CD4-positive, alpha-beta T cell (primary cell): ENCODE results near the gene TEAD2. TPM values are rescaled to one million over a fixed set of nuclear protein-coding genes. Genes with fewer than 3 reads are reported as not detected.

Experiments used
- ATAC-seq: fragments of 200-7000 bp; cut with Tn5 transposase; one replicate; pipeline ENCODE4 v1.10.0; 2022; ENCODE audit warnings: mild to moderate bottlenecking; ENCODE audit not compliant: poor library complexity
- CTCF ChIA-PET: fragments of 350-600 bp; sonication (Branson Sonifier 250); formaldehyde crosslinking; loops from one replicate; lab custom pipeline; 2021; ENCODE audit warnings: antibody characterized with exemption, inconsistent platforms; lab: Charles Lee
- POLR2A ChIA-PET: fragments of 350-600 bp; sonication (Branson Sonifier 250); formaldehyde crosslinking; loops from one replicate; lab custom pipeline; 2021; ENCODE audit warnings: antibody characterized with exemption, inconsistent platforms; lab: Charles Lee
- DNase-seq, 14 experiments: peaks; one replicate each; pipeline ENCODE4 v3.0.0-alpha.2; 2013 to 2020; ENCODE audit warnings: mixed read lengths in 2 of 14
- H3K27ac ChIP-seq, 2 donors: one replicate each; pipeline versions ENCODE4 v1.5.1 to v1.7.0; 2013; ENCODE audit warnings: low read length in 2 of 2, low read depth in 1 of 2, mild to moderate bottlenecking in 1 of 2
- H3K27me3 ChIP-seq, 2 experiments: 1 replicate in 1 of 2; 2 replicates in 1 of 2; pipeline versions ENCODE4 v1.6.1 to v1.7.0; 2013; ENCODE audit warnings: low read length in 2 of 2, control low read depth in 1 of 2, mild to moderate bottlenecking in 1 of 2, moderate library complexity in 1 of 2; ENCODE audit not compliant: insufficient read depth in 2 of 2, control insufficient read depth in 1 of 2
- H3K36me3 ChIP-seq: one replicate; pipeline ENCODE4 v1.6.1; 2013; ENCODE audit warnings: low read length, control low read depth; ENCODE audit not compliant: insufficient read depth
- H3K4me1 ChIP-seq: one replicate; pipeline ENCODE4 v1.6.1; 2013; ENCODE audit warnings: low read length, control low read depth; ENCODE audit not compliant: insufficient read depth
- H3K4me3 ChIP-seq: one replicate; pipeline ENCODE4 v1.5.1; 2013; ENCODE audit warnings: mild to moderate bottlenecking, low read length, moderate library complexity
- H3K9me3 ChIP-seq, 2 experiments: 1 replicate in 1 of 2; 2 replicates in 1 of 2; pipeline versions ENCODE4 v1.6.1 to v1.7.0; 2013; ENCODE audit warnings: low read length in 2 of 2, mild to moderate bottlenecking in 2 of 2, control low read depth in 1 of 2, moderate library complexity in 1 of 2; ENCODE audit not compliant: control insufficient read depth in 1 of 2, insufficient read depth in 1 of 2
- H3K27ac Mint-ChIP-seq: one replicate; pipeline ENCODE4 v1.8.0; 2020; ENCODE audit warnings: mixed read lengths
- H3K27me3 Mint-ChIP-seq: one replicate; pipeline ENCODE4 v1.8.0; 2021; ENCODE audit warnings: mixed read lengths
- H3K36me3 Mint-ChIP-seq: one replicate; pipeline ENCODE4 v1.8.0; 2021; ENCODE audit warnings: low read depth, mixed read lengths
- H3K4me1 Mint-ChIP-seq: one replicate; pipeline ENCODE4 v1.8.0; 2021; ENCODE audit warnings: low read depth, mixed read lengths
- H3K4me3 Mint-ChIP-seq: one replicate; pipeline ENCODE4 v1.8.0; 2020; ENCODE audit warnings: mild to moderate bottlenecking, mixed read lengths
- H3K9me3 Mint-ChIP-seq: one replicate; pipeline ENCODE4 v1.8.0; 2020; ENCODE audit warnings: mixed read lengths
- CTCF ChIP-seq: fragments of 200-600 bp; IDR thresholded peaks from one replicate; pipeline ENCODE4 v1.8.0; 2022; ENCODE audit warnings: antibody characterized with exemption, mild to moderate bottlenecking
- intact Hi-C, 2 experiments: fragments of 100-400 bp; cut with DNase I in 1 of 2; cut with micrococcal nuclease in 1 of 2; formaldehyde crosslinking; loops; one replicate each; pipeline versions ENCODE4 v1.15.1 to v1.9.0; 2023 to 2025; cut with DNase I, micrococcal nuclease
- total RNA-seq, 174 experiments: library from RNA in 2 of 174; stranded (reverse) in 2 of 174; gene quantifications; one replicate each; pipeline ENCODE4 v1.2.3 and lab custom pipeline; 2021 to 2026

The TEAD2 gene
- total RNA-seq, 2 experiments from 2014 or later = not detected

DNA sequence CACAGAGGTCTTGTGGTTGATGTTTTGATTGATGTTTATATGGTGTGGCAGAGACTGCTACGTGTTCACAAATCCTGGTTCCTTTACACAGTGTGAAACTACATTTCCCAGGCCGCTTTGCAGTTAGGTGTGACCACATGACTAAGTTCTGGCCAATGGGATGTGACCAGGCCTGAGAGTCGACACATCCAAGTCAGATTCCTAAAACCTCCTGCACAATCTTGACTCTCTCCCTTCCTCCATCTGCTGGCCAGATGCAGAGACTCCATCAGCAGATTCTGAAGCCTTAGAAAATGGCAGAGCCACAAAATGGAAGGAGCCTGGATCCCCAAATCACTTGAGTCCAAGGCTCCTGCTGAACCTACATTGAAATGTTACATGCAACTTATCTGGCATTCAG lies 14.4 kb downstream of the TEAD2 start:
- H3K36me3 ChIP-seq = no peaks in the 10 kb centered on the region
- no peaks in the 10 kb centered on the region for H3K36me3 Mint-ChIP-seq
- TF ChIP-seq CTCF = no peak
- H3K4me1 Mint-ChIP-seq = no peaks in the 10 kb centered on the region
- peaks cover 2% of the 10 kb centered on the region for H3K4me1 ChIP-seq
- no peak overlapping the region for H3K4me3 Mint-ChIP-seq
- peak in 2 of 14 experiments; percentile 37 to 49 for DNase-seq
- intact Hi-C loops = no loop called here
- ChIA-PET CTCF (no interaction called here), POLR2A (no interaction called here)
- no peak overlapping the region for H3K27ac Mint-ChIP-seq
- H3K4me3 ChIP-seq = no peak overlapping the region
- H3K9me3 Mint-ChIP-seq = no peaks in the 10 kb centered on the region
- no peaks in the 10 kb centered on the region for H3K9me3 ChIP-seq
- no peaks in the 10 kb centered on the region for H3K27me3 ChIP-seq
- H3K27ac ChIP-seq = no peak overlapping the region
- peak; percentile 73 for ATAC-seq
- H3K27me3 Mint-ChIP-seq = no peaks in the 10 kb centered on the region

GRCh38 chr19:49347191-49347590 lies 15.0 kb downstream of the TEAD2 start:
- Mint-ChIP-seq H3K27me3 (no peaks in the 10 kb centered on the region), H3K36me3 (no peaks in the 10 kb centered on the region), H3K4me3 (no peak overlapping the region), H3K27ac (no peak overlapping the region), H3K9me3 (no peaks in the 10 kb centered on the region), H3K4me1 (no peaks in the 10 kb centered on the region)
- Histone ChIP-seq H3K4me3 (no peak overlapping the region), H3K27me3 (no peaks in the 10 kb centered on the region), H3K9me3 (no peaks in the 10 kb centered on the region), H3K4me1 (peaks cover 2% of the 10 kb centered on the region), H3K27ac (no peak overlapping the region), H3K36me3 (no peaks in the 10 kb centered on the region)
- intact Hi-C loops = no loop called here
- POLR2A ChIA-PET = interaction anchor here (0.6 kb wide), 1 partner anchor 33 kb away, joined by 5 read pairs; no protein-coding TSS in a partner anchor
- TF ChIP-seq CTCF = no peak
- ATAC-seq (no peak), DNase-seq (no peak)
- CTCF ChIA-PET = no interaction called here

- ChIA-PET CTCF (no interaction called here), POLR2A (interaction anchor here (0.9 kb wide), 1 partner anchor 12 kb away, joined by 3 read pairs; no protein-coding TSS in a partner anchor)
- no peak overlapping the region for H3K27ac Mint-ChIP-seq
- intact Hi-C loops = no loop called here
- Histone ChIP-seq H3K36me3 (peaks cover 10% of the 10 kb centered on the region), H3K9me3 (no peaks in the 10 kb centered on the region), H3K27ac (no peak overlapping the region), H3K27me3 (no peaks in the 10 kb centered on the region), H3K4me3 (no peak overlapping the region), H3K4me1 (peaks cover 5% of the 10 kb centered on the region)
- TF ChIP-seq CTCF = no peak
- peaks cover 13% of the 10 kb centered on the region for H3K36me3 Mint-ChIP-seq
- H3K27me3 Mint-ChIP-seq = no peaks in the 10 kb centered on the region
- no peaks in the 10 kb centered on the region for H3K9me3 Mint-ChIP-seq
- peaks cover 8% of the 10 kb centered on the region for H3K4me1 Mint-ChIP-seq
- no peak overlapping the region for H3K4me3 Mint-ChIP-seq
- no peak for ATAC-seq
- no peak for DNase-seq
Measured at GRCh38 chr19:49344505-49345423, 17.5 kb downstream of the TEAD2 start.
